CD4-positive, alpha-beta T cell treated with Interferon gamma for 1 hour (primary cell): ENCODE data around the gene HEXIM1.
A peak's percentile ranks its signal among the peaks of the same experiment; 100 is the strongest.

ENCODE experiments used
- DNase-seq: peaks from one replicate; pipeline ENCODE4 v3.0.0-alpha.2; 2020

Gene HEXIM1

GRCh38 chr17:45175759-45176115 lies 27.5 kb downstream of the HEXIM1 start:
- no peak for DNase-seq

GRCh38 chr17:45177563-45177962 lies 29.3 kb downstream of the HEXIM1 start:
- no peak for DNase-seq

- DNase-seq = no peak
These were observed 35.9 kb downstream of the HEXIM1 start for GRCh38 chr17:45184144-45184543.

GRCh38 chr17:45186801-45187354 lies 38.6 kb downstream of the HEXIM1 start:
- no peak for DNase-seq

GRCh38 chr17:45189009-45189408 lies 40.7 kb downstream of the HEXIM1 start:
- no peak for DNase-seq

GRCh38 chr17:45190503-45191255 lies 42.4 kb downstream of the HEXIM1 start:
- no peak for DNase-seq

- no peak for DNase-seq
These were observed 47.1 kb downstream of the HEXIM1 start for GRCh38 chr17:45195424-45195823.

GRCh38 chr17:45197108-45197507 lies 48.8 kb downstream of the HEXIM1 start:
- DNase-seq = no peak

GRCh38 chr17:45197555-45198334 lies 49.5 kb downstream of the HEXIM1 start:
- DNase-seq = peak; percentile 84

GRCh38 chr17:45200701-45201100 lies 52.4 kb downstream of the HEXIM1 start:
- DNase-seq = peak; percentile 4

- DNase-seq = no peak
These were observed 53.2 kb downstream of the HEXIM1 start for GRCh38 chr17:45201457-45201856.
